Transverse colon (tissue), 3 donors: ENCODE measurements around the gene ATOX1.

ENCODE experiments used
- CTCF ChIP-seq, 5 experiments: fragments of 200-600 bp in 3 of 5; fragments of 450-650 bp in 2 of 5; sonication (generic) in 3 of 5; IDR thresholded peaks; 1 replicate in 2 of 5; 2 replicates in 3 of 5; pipeline ENCODE4 v1.5.1; 2016 to 2017; ENCODE audit warnings: antibody characterized with exemption in 5 of 5, inconsistent platforms in 3 of 5, mild to moderate bottlenecking in 2 of 5, moderate library complexity in 1 of 5
- POLR2A ChIP-seq: fragments of 450-650 bp; IDR thresholded peaks from one replicate; pipeline ENCODE4 v1.6.1; 2016; ENCODE audit warnings: antibody characterized with exemption, mild to moderate bottlenecking, moderate library complexity

- TF ChIP-seq CTCF (IDR thresholded peaks at IDR 0.05) (no peak), POLR2A (no peak)
Observed at GRCh38 chr5:151781201-151781600, 22.8 kb upstream of the ATOX1 start.
